ENCODE results near the gene SAP30. TPM values are rescaled to one million over a fixed set of nuclear protein-coding genes. Genes with fewer than 3 reads are reported as not detected.

The SAP30 gene, protein sequence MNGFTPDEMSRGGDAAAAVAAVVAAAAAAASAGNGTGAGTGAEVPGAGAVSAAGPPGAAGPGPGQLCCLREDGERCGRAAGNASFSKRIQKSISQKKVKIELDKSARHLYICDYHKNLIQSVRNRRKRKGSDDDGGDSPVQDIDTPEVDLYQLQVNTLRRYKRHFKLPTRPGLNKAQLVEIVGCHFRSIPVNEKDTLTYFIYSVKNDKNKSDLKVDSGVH
- total RNA-seq (1 to 10 TPM; 3.5 to 8.4 (median 6.4) TPM), polyA plus RNA-seq (10 to 100 TPM in 1 of 3 donors, 1 to 10 TPM in 2; 5.2 to 10.7 (median 7.7) TPM)
- long read RNA-seq, donor 1, transcript SAP30-201 (4 exons, 1,108 nt) = major isoform, 6 of 8 reads
- long read RNA-seq, donor 1, partial matches to known transcripts = 2 of 8 reads
- long read RNA-seq, donor 1, other reads (novel, unspliced or antisense) = 0 of 8 reads
- long read RNA-seq, donor 2, transcript SAP30-201 (4 exons, 1,108 nt) = major isoform, 13 of 16 reads
- long read RNA-seq, donor 2, partial matches to known transcripts = 0 of 16 reads
- long read RNA-seq, donor 2, other reads (novel, unspliced or antisense) = 3 of 16 reads

- H3K36me3 ChIP-seq (ENCODE audit: insufficient read depth in 1 of 2, low read depth in 1 of 2) = no peaks in the 10 kb centered on the region
- DNase-seq = peak; percentile 98 to 99
- no peaks in the 10 kb centered on the region for H3K27me3 ChIP-seq (ENCODE audit: insufficient read depth in 3 of 3, low read length in 2 of 3)
- WGBS, 3 donors = 0 to 1% (median 1%) methylated on average over 65 to 72 of the region's 72 CpGs
- H3K4me3 ChIP-seq = peak within 1 kb of the TSS; percentile 84
- intact Hi-C loops (cut with DNase I) = loop anchor here (1.0 to 2.0 kb wide), 2 partner anchors 36 kb away; partner anchors contain the start of gene HMGB2 (in 2 of the 2)
- no peaks in the 10 kb centered on the region for H3K9me3 ChIP-seq
- peaks cover 16% of the 10 kb centered on the region for H3K4me1 ChIP-seq
- ATAC-seq = peak; percentile 95 to 98 (median 97)
- peak within 1 kb of the TSS; percentile 92 for H3K27ac ChIP-seq
- TF ChIP-seq, protein P1, sequence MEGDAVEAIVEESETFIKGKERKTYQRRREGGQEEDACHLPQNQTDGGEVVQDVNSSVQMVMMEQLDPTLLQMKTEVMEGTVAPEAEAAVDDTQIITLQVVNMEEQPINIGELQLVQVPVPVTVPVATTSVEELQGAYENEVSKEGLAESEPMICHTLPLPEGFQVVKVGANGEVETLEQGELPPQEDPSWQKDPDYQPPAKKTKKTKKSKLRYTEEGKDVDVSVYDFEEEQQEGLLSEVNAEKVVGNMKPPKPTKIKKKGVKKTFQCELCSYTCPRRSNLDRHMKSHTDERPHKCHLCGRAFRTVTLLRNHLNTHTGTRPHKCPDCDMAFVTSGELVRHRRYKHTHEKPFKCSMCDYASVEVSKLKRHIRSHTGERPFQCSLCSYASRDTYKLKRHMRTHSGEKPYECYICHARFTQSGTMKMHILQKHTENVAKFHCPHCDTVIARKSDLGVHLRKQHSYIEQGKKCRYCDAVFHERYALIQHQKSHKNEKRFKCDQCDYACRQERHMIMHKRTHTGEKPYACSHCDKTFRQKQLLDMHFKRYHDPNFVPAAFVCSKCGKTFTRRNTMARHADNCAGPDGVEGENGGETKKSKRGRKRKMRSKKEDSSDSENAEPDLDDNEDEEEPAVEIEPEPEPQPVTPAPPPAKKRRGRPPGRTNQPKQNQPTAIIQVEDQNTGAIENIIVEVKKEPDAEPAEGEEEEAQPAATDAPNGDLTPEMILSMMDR (IDR thresholded peaks at IDR 0.05) = no peak
These were observed at the start of gene SAP30 for GRCh38 chr4:173370477-173371291. Gene SAP30, plus strand, starts transcription at chr4:173370954. Its CDS starts 229 bp downstream, at chr4:173371183.

DNA sequence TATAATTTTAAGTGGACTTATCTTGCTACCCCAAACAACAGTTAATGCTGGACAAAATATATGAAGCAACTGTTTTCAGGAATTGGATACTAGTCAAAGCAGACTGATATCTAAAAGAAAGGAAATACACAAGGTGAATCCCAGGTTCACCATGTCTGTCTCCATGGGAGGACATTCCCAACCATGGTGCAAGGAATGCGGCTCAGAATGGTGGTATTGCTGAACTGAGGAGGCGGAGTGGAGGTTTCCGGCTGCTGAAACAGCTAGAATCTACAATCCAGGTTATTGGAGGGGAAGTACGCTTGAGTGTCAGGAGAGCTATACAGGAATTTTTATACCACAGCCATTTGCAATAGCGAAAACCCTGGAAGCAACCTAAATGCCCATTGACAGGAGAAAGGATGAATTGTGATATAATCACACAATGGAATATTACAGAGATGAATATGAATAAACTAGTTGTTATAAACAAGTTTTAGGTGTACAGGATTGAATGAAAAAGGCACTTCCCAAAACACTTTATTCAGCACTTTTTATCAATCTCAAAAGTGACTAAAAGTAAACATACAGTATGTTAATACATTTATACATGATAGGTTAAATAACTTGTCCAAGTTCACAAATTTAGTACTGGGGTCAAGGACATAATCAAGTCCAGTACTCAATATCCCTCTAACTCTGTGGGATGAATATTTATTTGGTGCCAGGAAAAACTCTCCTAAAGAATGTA lies 45.6 kb upstream of the SAP30 start:
- H3K36me3 ChIP-seq (ENCODE audit: insufficient read depth in 1 of 2, low read depth in 1 of 2) = peaks cover 0 to 26% of the 10 kb centered on the region in 2 donors
- H3K4me1 ChIP-seq = no peaks in the 10 kb centered on the region
- no peaks in the 10 kb centered on the region for H3K27me3 ChIP-seq (ENCODE audit: insufficient read depth in 3 of 3, low read length in 2 of 3)
- no peak overlapping the region for H3K27ac ChIP-seq
- no peak overlapping the region for H3K4me3 ChIP-seq
- TF ChIP-seq, protein P1 (IDR thresholded peaks at IDR 0.05) = no peak
- intact Hi-C loops (cut with DNase I) = no loop called here
- 94 to 97% (median 96%) methylated on average over 5 of the region's 5 CpGs for WGBS, 3 donors
- no peak for DNase-seq
- no peak for ATAC-seq
- H3K9me3 ChIP-seq = no peaks in the 10 kb centered on the region

DNA sequence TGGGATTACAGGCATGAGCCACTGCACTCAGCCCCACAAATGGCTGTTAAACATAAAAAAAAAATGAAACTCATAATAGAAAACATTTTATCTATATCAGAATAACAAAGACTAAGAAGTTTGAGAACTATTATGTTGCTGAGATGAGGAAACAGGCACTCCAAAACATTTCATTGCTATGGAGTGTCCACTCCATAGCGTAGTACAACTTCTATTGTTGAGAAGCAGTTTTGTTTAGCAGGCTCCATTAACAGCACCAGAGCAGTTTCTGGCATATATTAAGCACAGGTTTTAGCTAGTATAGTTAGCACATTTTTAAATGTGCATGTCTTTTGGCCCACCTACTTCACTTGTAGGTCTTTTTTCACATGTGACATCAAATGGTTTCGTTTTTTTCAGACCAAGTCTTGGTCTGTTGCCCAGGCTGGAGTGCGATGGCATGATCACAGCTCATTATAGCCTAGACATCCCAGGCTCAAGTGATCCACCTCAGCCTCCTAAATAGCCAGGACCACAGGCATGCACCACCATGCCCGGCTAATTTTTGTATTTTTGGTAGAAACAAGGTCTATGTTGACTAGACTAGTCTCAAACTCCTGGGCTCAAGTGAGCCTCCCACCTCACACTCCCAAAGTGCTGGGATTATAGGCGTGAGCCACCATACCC lies 42.4 kb upstream of the SAP30 start:
- ATAC-seq (no peak), DNase-seq (no peak)
- TF ChIP-seq, protein P1 (IDR thresholded peaks at IDR 0.05) = no peak
- H3K9me3 ChIP-seq = no peaks in the 10 kb centered on the region
- H3K36me3 ChIP-seq (ENCODE audit: insufficient read depth in 1 of 2, low read depth in 1 of 2) = peaks cover 0 to 54% of the 10 kb centered on the region in 2 donors
- H3K27me3 ChIP-seq (ENCODE audit: insufficient read depth in 3 of 3, low read length in 2 of 3) = no peaks in the 10 kb centered on the region
- 82 to 87% (median 84%) methylated on average over 5 of the region's 5 CpGs for WGBS, 3 donors
- H3K27ac ChIP-seq = no peak overlapping the region
- intact Hi-C loops (cut with DNase I) = no loop called here
- H3K4me3 ChIP-seq = no peak overlapping the region
- peaks cover 7% of the 10 kb centered on the region for H3K4me1 ChIP-seq

DNA sequence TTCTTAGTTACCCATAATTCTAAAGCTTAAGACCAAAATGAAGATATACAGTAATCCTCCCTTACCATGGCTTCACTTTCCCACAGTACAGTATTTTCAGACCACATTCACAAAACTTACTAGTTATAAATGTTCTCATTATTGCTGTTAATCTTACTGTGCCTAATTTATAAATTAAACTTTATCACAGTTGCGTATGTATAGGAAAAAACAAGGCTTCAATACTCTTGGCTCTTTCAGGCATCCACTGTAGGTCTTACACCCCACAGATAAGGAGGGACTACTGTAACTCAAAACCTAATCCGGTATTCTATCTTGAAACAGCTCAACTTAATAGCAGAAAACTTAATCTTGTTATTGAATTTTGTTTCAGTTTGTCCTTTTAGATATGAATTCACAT lies 40.2 kb upstream of the SAP30 start:
- intact Hi-C loops (cut with DNase I) = no loop called here
- peaks cover 0 to 54% of the 10 kb centered on the region in 2 donors for H3K36me3 ChIP-seq (ENCODE audit: insufficient read depth in 1 of 2, low read depth in 1 of 2)

More for the DNA sequence above, 40.2 kb upstream of the SAP30 start:
- 88 to 96% (median 92%) methylated on average over 2 of the region's 2 CpGs for WGBS, 3 donors
- Histone ChIP-seq H3K27ac (no peak overlapping the region), H3K4me1 (peaks cover 10% of the 10 kb centered on the region), H3K27me3 (ENCODE audit: insufficient read depth in 3 of 3, low read length in 2 of 3) (no peaks in the 10 kb centered on the region), H3K9me3 (no peaks in the 10 kb centered on the region), H3K4me3 (no peak overlapping the region)
- ATAC-seq (no peak), DNase-seq (no peak)
- TF ChIP-seq, protein P1 (IDR thresholded peaks at IDR 0.05) = no peak
